B cell (primary cell): ENCODE measurements around the gene COQ3.

Experiments used
- CTCF ChIP-seq: fragments of 200-600 bp; IDR thresholded peaks from one replicate; pipeline ENCODE4 v1.8.0; 2022; ENCODE audit warnings: antibody characterized with exemption, mild to moderate bottlenecking
- EZH2 ChIP-seq: IDR thresholded peaks from 2 replicates; pipeline ENCODE4 v1.6.1; 2012; ENCODE audit warnings: borderline replicate concordance, low read depth, mild to moderate bottlenecking, moderate library complexity, low read length; ENCODE audit not compliant: insufficient read depth, poor library complexity, severe bottlenecking

- no peak for TF ChIP-seq CTCF
- TF ChIP-seq EZH2: no peak
Measured at GRCh38 chr6:99341862-99342455, 52.0 kb downstream of the COQ3 start.
